HepG2 (cell line): ENCODE measurements around the gene MYO18B. TPM values are rescaled to one million over a fixed set of nuclear protein-coding genes. Genes with fewer than 3 reads are reported as not detected.

ENCODE experiments used
- ATAC-seq: fragments of 200-7000 bp; cut with Tn5 transposase; 3 replicates; pipeline ENCODE4 v1.9.1; 2020; ENCODE audit warnings: mild to moderate bottlenecking, moderate library complexity
- BruUV-seq: library from RNA; stranded (reverse); fragments of 400-500 nt; replicated peaks from 2 replicates; lab custom pipeline; 2021; lab: Mats Ljungman, UMichigan
- CTCF ChIA-PET: fragments of 300-600 bp; formaldehyde crosslinking; extraction: SDS; loops from one replicate; lab custom pipeline; 2021; ENCODE audit warnings: low total read pairs, inconsistent platforms, low intra/inter-chr PET ratio; lab: Yijun Ruan, JAX
- POLR2A ChIA-PET: fragments of 350-600 bp; sonication (Branson Sonifier 250); formaldehyde crosslinking; loops from one replicate; lab custom pipeline; 2020; ENCODE audit warnings: antibody characterized with exemption, inconsistent platforms; lab: Yijun Ruan, JAX
- DNase-seq: peaks from one replicate; pipeline ENCODE4 v3.0.0-alpha.2; 2015; ENCODE audit warnings: low spot score
- FAIRE-seq: peaks from 3 replicates; lab custom pipeline; 2011; peaks lifted over from hg19 to GRCh38; lab: Jason Lieb, UNC
- H2AFZ ChIP-seq: one replicate; pipeline ENCODE4 v1.6.1; 2011; ENCODE audit warnings: low read length, inconsistent platforms
- H3K27ac ChIP-seq: fragments of 300-600 bp; 3 replicates; pipeline ENCODE4 v1.8.0; 2011; ENCODE audit warnings: mixed run types, mild to moderate bottlenecking, mixed read lengths, low read length, inconsistent platforms; ENCODE audit not compliant: insufficient read depth; ENCODE audit errors: extremely low read length
- H3K27me3 ChIP-seq, 2 experiments: fragments of 200-600 bp in 1 of 2; 2 replicates in 1 of 2; 3 replicates in 1 of 2; pipeline versions ENCODE4 v1.6.0 to v1.8.0; 2011; ENCODE audit warnings: low read length in 2 of 2, mild to moderate bottlenecking in 2 of 2, moderate library complexity in 2 of 2, inconsistent platforms in 1 of 2; ENCODE audit not compliant: insufficient read depth in 2 of 2, control insufficient read depth in 1 of 2
- H3K36me3 ChIP-seq, 2 experiments: fragments of 200-600 bp in 1 of 2; replicated peaks in 1 of 2; 2 replicates in 1 of 2; 3 replicates in 1 of 2; pipeline versions ENCODE4 v1.5.1 to v1.8.0; 2011; ENCODE audit warnings: low read length in 2 of 2, inconsistent platforms in 1 of 2; ENCODE audit not compliant: insufficient read depth in 2 of 2, control insufficient read depth in 1 of 2
- H3K4me1 ChIP-seq: 2 replicates; pipeline ENCODE4 v1.5.1; 2012; ENCODE audit warnings: low read length, inconsistent platforms; ENCODE audit not compliant: insufficient read depth
- H3K4me2 ChIP-seq: 2 replicates; pipeline ENCODE4 v1.6.0; 2011; ENCODE audit warnings: low read depth, low read length, inconsistent platforms
- H3K4me3 ChIP-seq, 3 experiments: fragments of 200-600 bp in 1 of 3; sonication (generic), shearing (Covaris generic) in 1 of 3; replicated peaks in 1 of 3; 2 replicates each; pipeline ENCODE4 v1.5.1; 2011 to 2016; ENCODE audit warnings: low read length in 3 of 3, inconsistent platforms in 2 of 3, low read depth in 2 of 3, mild to moderate bottlenecking in 2 of 3, control low read depth in 1 of 3, mixed read lengths in 1 of 3; ENCODE audit not compliant: insufficient read depth in 1 of 3
- H3K79me2 ChIP-seq: one replicate; pipeline ENCODE4 v1.6.1; 2011; ENCODE audit warnings: low read length, inconsistent platforms; ENCODE audit not compliant: insufficient read depth
- H3K9ac ChIP-seq: 2 replicates; pipeline ENCODE4 v1.6.0; 2011; ENCODE audit warnings: mild to moderate bottlenecking, low read depth, low read length, inconsistent platforms; ENCODE audit not compliant: insufficient read depth
- H3K9me3 ChIP-seq: 2 replicates; pipeline ENCODE4 v1.5.1; 2012; ENCODE audit warnings: mild to moderate bottlenecking, low read length
- H4K20me1 ChIP-seq: 2 replicates; pipeline ENCODE4 v1.6.0; 2011; ENCODE audit warnings: inconsistent platforms, mild to moderate bottlenecking, low read length, moderate library complexity; ENCODE audit not compliant: insufficient read depth
- AKNA ChIP-seq: sonication (generic); formaldehyde crosslinking; IDR thresholded peaks from 2 replicates; pipeline ENCODE4 v1.4.0; 2020; ENCODE audit warnings: missing genetic modification reagents, borderline replicate concordance
- ARNT2 ChIP-seq: sonication (generic); formaldehyde crosslinking; IDR thresholded peaks from 2 replicates; pipeline ENCODE4 v1.8.0; 2022; ENCODE audit warnings: mild to moderate bottlenecking, low read depth, missing genetic modification reagents, moderate library complexity
- FOXA3 ChIP-seq: IDR thresholded peaks from 2 replicates; pipeline ENCODE4 v1.6.1; 2016; ENCODE audit warnings: missing genetic modification reagents, missing compliant biosample characterization
- GFI1 ChIP-seq: sonication (generic); formaldehyde crosslinking; IDR thresholded peaks from 2 replicates; pipeline ENCODE4 v1.5.0; 2020; ENCODE audit warnings: missing genetic modification reagents, mild to moderate bottlenecking, borderline replicate concordance
- LCORL ChIP-seq, 2 experiments: fragments of 450-650 bp in 1 of 2; sonication (generic) in 1 of 2; formaldehyde crosslinking in 1 of 2; IDR thresholded peaks; 2 replicates each; pipeline versions ENCODE4 v1.5.0 to v1.6.1; 2017 to 2020; ENCODE audit warnings: antibody characterized with exemption in 1 of 2, missing genetic modification reagents in 1 of 2
- MBD4 ChIP-seq: IDR thresholded peaks from 2 replicates; pipeline ENCODE4 v1.6.1; 2012; ENCODE audit warnings: low read length, inconsistent platforms, borderline replicate concordance
- PAWR ChIP-seq: sonication (generic); formaldehyde crosslinking; IDR thresholded peaks from 2 replicates; pipeline ENCODE4 v1.4.0; 2020; ENCODE audit warnings: missing genetic modification reagents, mild to moderate bottlenecking, borderline replicate concordance
- POLR2AphosphoS2 ChIP-seq: IDR thresholded peaks from 2 replicates; pipeline ENCODE4 v1.6.1; 2011; ENCODE audit warnings: low read depth, low read length, improper control_type of control experiment
- ZBTB10 ChIP-seq: sonication (generic); formaldehyde crosslinking; IDR thresholded peaks from 2 replicates; pipeline ENCODE4 v1.4.0; 2020; ENCODE audit warnings: missing genetic modification reagents, borderline replicate concordance
- ZFP1 ChIP-seq: IDR thresholded peaks from 2 replicates; pipeline ENCODE4 v1.6.1; 2016
- ZFP37 ChIP-seq: sonication (generic); formaldehyde crosslinking; IDR thresholded peaks from 2 replicates; pipeline ENCODE4 v1.4.0; 2020; ENCODE audit warnings: missing genetic modification reagents, borderline replicate concordance
- ZNF639 ChIP-seq: conservative IDR thresholded peaks from 2 replicates; pipeline ENCODE4 v1.6.1; 2018; ENCODE audit warnings: missing genetic modification reagents
- ZNF720 ChIP-seq: sonication (generic); formaldehyde crosslinking; IDR thresholded peaks from 2 replicates; pipeline ENCODE4 v1.4.0; 2020; ENCODE audit warnings: missing genetic modification reagents
- ZNF777 ChIP-seq: sonication (generic); formaldehyde crosslinking; IDR thresholded peaks from 2 replicates; pipeline ENCODE4 v1.4.0; 2020; ENCODE audit warnings: missing genetic modification reagents
- ZNF780A ChIP-seq: sonication (generic); formaldehyde crosslinking; IDR thresholded peaks from 2 replicates; pipeline ENCODE4 v1.8.0; 2022; ENCODE audit warnings: mild to moderate bottlenecking, missing genetic modification reagents, moderate library complexity
- ZNF883 ChIP-seq: sonication (generic); formaldehyde crosslinking; IDR thresholded peaks from 2 replicates; pipeline ENCODE4 v1.5.1; 2020; ENCODE audit warnings: mild to moderate bottlenecking, missing genetic modification reagents; ENCODE audit errors: not compliant biosample characterization
- WGBS: methylation state at CpG from one replicate; pipeline ENCODE4 v1.1.6; 2017; ENCODE audit warnings: low lambda C conversion rate; 5-methylcytosine and 5-hydroxymethylcytosine counted together
- in situ Hi-C: cut with HindIII; loops from 2 replicates; pipeline ENCODE4 v1.10.0; 2017; ENCODE audit warnings: low pct_unique_long_range_greater_than_20kb; ENCODE audit not compliant: extremely low pct_ligation_motif_present
- intact Hi-C: fragments of 100-400 bp; cut with micrococcal nuclease; formaldehyde crosslinking; loops from one replicate; pipeline ENCODE4 v1.10.0; 2022; ENCODE audit not compliant: unreplicated experiment
- polyA plus RNA-seq, 8 experiments: library from polyadenylated mRNA; depleted of rRNA in 3 of 8; stranded (reverse) in 7 of 8; unstranded in 1 of 8; fragments of >200 nt; fragmentation: Illumina TruSeq in 4 of 8; extraction: Trizol in 4 of 8; gene quantifications; 2 replicates each; pipeline versions ENCODE4 v1.2.1 to v1.2.3, GENCODE V29; 2011 to 2016; ENCODE audit warnings: low read depth in 4 of 8, missing spikeins in 1 of 8, mixed read lengths in 1 of 8; ENCODE audit not compliant: insufficient read depth in 1 of 8
- total RNA-seq, 5 experiments: library from RNA; depleted of rRNA; stranded (reverse); fragments of >200 nt; fragmentation: Illumina TruSeq; extraction: Trizol; gene quantifications; 2 replicates each; pipeline ENCODE4 v1.2.3, GENCODE V29; 2016; ENCODE audit warnings: low read depth in 1 of 5

MYO18B gene
- total and polyA plus RNA-seq, 2 of the 13 experiments (the other 11 are each of a cell fraction or from before 2014, with no cell fraction given): 0.01 TPM; not detected in 1

- POLR2A ChIA-PET: no interaction called here
- Histone ChIP-seq H3K4me3 (no peak overlapping the region), H3K9me3 (no peaks in the 10 kb centered on the region), H3K4me1 (no peaks in the 10 kb centered on the region), H3K79me2 (no peaks in the 10 kb centered on the region), H3K36me3 (no peaks in the 10 kb centered on the region), H2AFZ (no peak overlapping the region), H3K27ac (no peak overlapping the region), H3K27me3 (peaks cover 0 to 20% of the 10 kb centered on the region in 2 experiments; a peak in 1 of 5 replicates), H3K9ac (no peak overlapping the region), H3K4me2 (no peak overlapping the region), H4K20me1 (no peaks in the 10 kb centered on the region)
- no peak for FAIRE-seq
- intact Hi-C loops: no loop called here
- no peak for DNase-seq
- no peak for ATAC-seq
- WGBS: 3% methylated on average over 6 of the region's 6 CpGs
- CTCF ChIA-PET: no interaction called here
- in situ Hi-C loops: no loop called here
- BruUV-seq: no TSS peak
- TF ChIP-seq ZNF883 (CRISPR knock-in tag): no peak
- TF ChIP-seq ZNF777 (CRISPR knock-in tag): no peak
- no peak for TF ChIP-seq ZNF639 (CRISPR knock-in tag)
- no peak for TF ChIP-seq POLR2AphosphoS2
- TF ChIP-seq ZNF720 (CRISPR knock-in tag): no peak
- TF ChIP-seq ZFP1 (CRISPR knock-in tag): no peak
- no peak for TF ChIP-seq ZNF780A (CRISPR knock-in tag)
- TF ChIP-seq PAWR (CRISPR knock-in tag): no peak
- no peak for TF ChIP-seq ZFP37
- TF ChIP-seq MBD4: no peak
- TF ChIP-seq FOXA3: no peak
- TF ChIP-seq AKNA (CRISPR knock-in tag): no peak
- no peak for TF ChIP-seq GFI1
- no peak for TF ChIP-seq LCORL (IDR thresholded peaks at IDR 0.05)
- no peak for TF ChIP-seq LCORL (CRISPR knock-in tag; IDR thresholded peaks at IDR 0.05)
- no peak for TF ChIP-seq ZBTB10 (CRISPR knock-in tag)
- TF ChIP-seq ARNT2: no peak
These were observed 313.0 kb downstream of the MYO18B start for GRCh38 chr22:26054841-26055605.
